ENCODE results near the gene MAPT. TPM values are rescaled to one million over a fixed set of nuclear protein-coding genes. Genes with fewer than 3 reads are reported as not detected.

The MAPT gene
- total RNA-seq, 1 experiment from 2014 or later, result 37.5 TPM

DNA sequence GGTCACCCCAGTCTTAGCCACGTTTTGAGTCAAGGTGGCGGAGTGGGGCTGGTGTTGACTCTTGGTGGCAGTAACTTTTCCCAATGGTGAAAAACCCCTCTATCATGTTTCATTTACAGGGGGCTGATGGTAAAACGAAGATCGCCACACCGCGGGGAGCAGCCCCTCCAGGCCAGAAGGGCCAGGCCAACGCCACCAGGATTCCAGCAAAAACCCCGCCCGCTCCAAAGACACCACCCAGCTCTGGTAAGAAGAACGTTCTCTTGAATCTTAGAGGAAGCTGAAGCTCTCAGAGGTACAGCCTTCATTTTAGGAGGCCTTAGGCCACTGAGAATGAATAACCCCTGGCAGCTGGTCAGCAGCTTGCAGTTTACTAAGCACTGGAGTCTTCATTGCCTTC is 97.0 kb downstream of the MAPT start:
- no peak for TF ChIP-seq SIN3A (IDR thresholded peaks at IDR 0.05; ENCODE audit: low read depth)
- TF ChIP-seq ZNF274 (IDR thresholded peaks at IDR 0.05; ENCODE audit: low read depth, low read length), result no peak
- no peak for TF ChIP-seq CBX3 (IDR thresholded peaks at IDR 0.05; ENCODE audit: low read depth)
- TF ChIP-seq SRF (IDR thresholded peaks at IDR 0.05; ENCODE audit: low read depth), result no peak
- TF ChIP-seq EGR1 (IDR thresholded peaks at IDR 0.05; ENCODE audit: low read depth), result no peak
- no peak for TF ChIP-seq FOSL1 (IDR thresholded peaks at IDR 0.05; ENCODE audit: low read depth)
- H3K79me2 ChIP-seq (ENCODE audit: insufficient read depth, low read length), result no peaks in the 10 kb centered on the region
- H3K27me3 ChIP-seq (ENCODE audit: insufficient read depth, low read length), result no peaks in the 10 kb centered on the region
- intact Hi-C loops (cut with micrococcal nuclease), result no loop called here
- no peaks in the 10 kb centered on the region for H3K9me2 ChIP-seq (ENCODE audit: insufficient read depth)
- H3K27ac ChIP-seq (ENCODE audit: low read depth, low read length), result no peak overlapping the region
- H3K4me2 ChIP-seq (ENCODE audit: low read length), result no peak overlapping the region
- no peak overlapping the region for H3K9ac ChIP-seq (ENCODE audit: low read length)
- CTCF ChIA-PET, result interaction anchor here (1.0 kb wide), 1 partner anchor 10 kb away, joined by 5 read pairs; no protein-coding TSS in a partner anchor
- H3K36me3 ChIP-seq (ENCODE audit: control insufficient read depth in 1 of 2, insufficient read depth in 2 of 2, low read length in 2 of 2), result no peaks in the 10 kb centered on the region
- no peaks in the 10 kb centered on the region for H3K4me1 ChIP-seq (ENCODE audit: control insufficient read depth in 1 of 2, insufficient read depth in 2 of 2, low read length in 2 of 2)
- no TSS peak for BruUV-seq (replicated peaks)
- RAD21 ChIA-PET (ENCODE audit: low non-redundant PET in 1 of 2, low total read pairs in 2 of 2, uncharacterized antibody in 2 of 2, unreplicated experiment in 2 of 2), result no interaction called here
- ATAC-seq (no peak), DNase-seq (ENCODE audit: low read depth, low spot score) (no peak)
- H4K20me1 ChIP-seq (ENCODE audit: insufficient read depth), result no peaks in the 10 kb centered on the region
- H3K4me3 ChIP-seq (replicated peaks in 1 of 2; ENCODE audit: low read depth in 1 of 2, low read length in 2 of 2), result no peak overlapping the region
- POLR2A ChIA-PET, result no interaction called here
- no peak overlapping the region for H2AFZ ChIP-seq (ENCODE audit: low read depth, low read length, poor library complexity, severe bottlenecking)
- H3K9me3 ChIP-seq (ENCODE audit: control insufficient read depth in 1 of 2, insufficient read depth in 1 of 2, low read depth in 1 of 2, low read length in 2 of 2), result no peaks in the 10 kb centered on the region

DNA sequence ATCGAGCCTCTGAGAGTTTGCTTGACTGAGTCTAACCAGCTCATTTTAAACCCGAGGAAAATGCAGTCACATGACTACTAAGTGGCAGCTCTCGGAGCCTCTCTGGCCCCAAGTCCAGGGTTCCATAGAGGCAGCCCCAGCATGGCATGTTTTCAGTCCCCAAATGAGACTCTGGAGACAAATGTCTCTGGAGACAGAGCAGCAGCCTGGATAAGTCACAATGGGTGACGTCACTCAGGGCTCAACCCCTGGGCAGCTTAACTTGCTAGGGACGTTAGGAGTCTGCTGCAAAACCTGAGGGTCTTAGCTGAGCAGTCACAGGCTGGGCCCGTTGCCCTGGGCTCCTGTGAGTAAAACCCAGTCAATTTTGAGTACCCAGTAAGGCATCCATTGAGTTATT is 97.8 kb downstream of the MAPT start:
- Histone ChIP-seq H3K79me2 (ENCODE audit: insufficient read depth, low read length) (no peaks in the 10 kb centered on the region), H3K9me2 (ENCODE audit: insufficient read depth) (no peaks in the 10 kb centered on the region), H3K27ac (ENCODE audit: low read depth, low read length) (no peak overlapping the region), H3K4me2 (ENCODE audit: low read length) (no peak overlapping the region), H3K36me3 (ENCODE audit: control insufficient read depth in 1 of 2, insufficient read depth in 2 of 2, low read length in 2 of 2) (no peaks in the 10 kb centered on the region), H3K4me3 (replicated peaks in 1 of 2; ENCODE audit: low read depth in 1 of 2, low read length in 2 of 2) (no peak overlapping the region), H3K9me3 (ENCODE audit: control insufficient read depth in 1 of 2, insufficient read depth in 1 of 2, low read depth in 1 of 2, low read length in 2 of 2) (no peaks in the 10 kb centered on the region), H3K4me1 (ENCODE audit: control insufficient read depth in 1 of 2, insufficient read depth in 2 of 2, low read length in 2 of 2) (no peaks in the 10 kb centered on the region), H3K9ac (ENCODE audit: low read length) (no peak overlapping the region), H2AFZ (ENCODE audit: low read depth, low read length, poor library complexity, severe bottlenecking) (no peak overlapping the region), H4K20me1 (ENCODE audit: insufficient read depth) (no peaks in the 10 kb centered on the region), H3K27me3 (ENCODE audit: insufficient read depth, low read length) (no peaks in the 10 kb centered on the region)
- no peak for ATAC-seq
- ChIA-PET RAD21 (ENCODE audit: low non-redundant PET in 1 of 2, low total read pairs in 2 of 2, uncharacterized antibody in 2 of 2, unreplicated experiment in 2 of 2) (no interaction called here), POLR2A (no interaction called here), CTCF (no interaction called here)
- no peak for DNase-seq (ENCODE audit: low read depth, low spot score)
- intact Hi-C loops (cut with micrococcal nuclease), result no loop called here
- BruUV-seq (replicated peaks), result no TSS peak
- TF ChIP-seq CEBPB (IDR thresholded peaks at IDR 0.05; ENCODE audit: low read depth), result no peak
- no peak for TF ChIP-seq POLR2AphosphoS5 (IDR thresholded peaks at IDR 0.05; ENCODE audit: low read depth, low read length)
- TF ChIP-seq SIN3A (IDR thresholded peaks at IDR 0.05; ENCODE audit: low read depth), result no peak
- TF ChIP-seq, protein P1, sequence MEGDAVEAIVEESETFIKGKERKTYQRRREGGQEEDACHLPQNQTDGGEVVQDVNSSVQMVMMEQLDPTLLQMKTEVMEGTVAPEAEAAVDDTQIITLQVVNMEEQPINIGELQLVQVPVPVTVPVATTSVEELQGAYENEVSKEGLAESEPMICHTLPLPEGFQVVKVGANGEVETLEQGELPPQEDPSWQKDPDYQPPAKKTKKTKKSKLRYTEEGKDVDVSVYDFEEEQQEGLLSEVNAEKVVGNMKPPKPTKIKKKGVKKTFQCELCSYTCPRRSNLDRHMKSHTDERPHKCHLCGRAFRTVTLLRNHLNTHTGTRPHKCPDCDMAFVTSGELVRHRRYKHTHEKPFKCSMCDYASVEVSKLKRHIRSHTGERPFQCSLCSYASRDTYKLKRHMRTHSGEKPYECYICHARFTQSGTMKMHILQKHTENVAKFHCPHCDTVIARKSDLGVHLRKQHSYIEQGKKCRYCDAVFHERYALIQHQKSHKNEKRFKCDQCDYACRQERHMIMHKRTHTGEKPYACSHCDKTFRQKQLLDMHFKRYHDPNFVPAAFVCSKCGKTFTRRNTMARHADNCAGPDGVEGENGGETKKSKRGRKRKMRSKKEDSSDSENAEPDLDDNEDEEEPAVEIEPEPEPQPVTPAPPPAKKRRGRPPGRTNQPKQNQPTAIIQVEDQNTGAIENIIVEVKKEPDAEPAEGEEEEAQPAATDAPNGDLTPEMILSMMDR (IDR thresholded peaks at IDR 0.05 in 2 of 3, conservative IDR thresholded peaks at IDR 0.05 in 1 of 3; ENCODE audit: borderline replicate concordance in 1 of 3, insufficient read depth in 1 of 3, low read depth in 2 of 3, low read length in 2 of 3), result no peak
- no peak for TF ChIP-seq YY1 (IDR thresholded peaks at IDR 0.05; ENCODE audit: extremely low read depth, insufficient replicate concordance, low read depth, low read length)
- TF ChIP-seq, protein P2, sequence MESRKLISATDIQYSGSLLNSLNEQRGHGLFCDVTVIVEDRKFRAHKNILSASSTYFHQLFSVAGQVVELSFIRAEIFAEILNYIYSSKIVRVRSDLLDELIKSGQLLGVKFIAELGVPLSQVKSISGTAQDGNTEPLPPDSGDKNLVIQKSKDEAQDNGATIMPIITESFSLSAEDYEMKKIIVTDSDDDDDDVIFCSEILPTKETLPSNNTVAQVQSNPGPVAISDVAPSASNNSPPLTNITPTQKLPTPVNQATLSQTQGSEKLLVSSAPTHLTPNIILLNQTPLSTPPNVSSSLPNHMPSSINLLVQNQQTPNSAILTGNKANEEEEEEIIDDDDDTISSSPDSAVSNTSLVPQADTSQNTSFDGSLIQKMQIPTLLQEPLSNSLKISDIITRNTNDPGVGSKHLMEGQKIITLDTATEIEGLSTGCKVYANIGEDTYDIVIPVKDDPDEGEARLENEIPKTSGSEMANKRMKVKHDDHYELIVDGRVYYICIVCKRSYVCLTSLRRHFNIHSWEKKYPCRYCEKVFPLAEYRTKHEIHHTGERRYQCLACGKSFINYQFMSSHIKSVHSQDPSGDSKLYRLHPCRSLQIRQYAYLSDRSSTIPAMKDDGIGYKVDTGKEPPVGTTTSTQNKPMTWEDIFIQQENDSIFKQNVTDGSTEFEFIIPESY (IDR thresholded peaks at IDR 0.05; ENCODE audit: extremely low read depth, insufficient replicate concordance, low read length), result no peak
- TF ChIP-seq SRF (IDR thresholded peaks at IDR 0.05; ENCODE audit: low read depth), result no peak
- TF ChIP-seq, protein P3, sequence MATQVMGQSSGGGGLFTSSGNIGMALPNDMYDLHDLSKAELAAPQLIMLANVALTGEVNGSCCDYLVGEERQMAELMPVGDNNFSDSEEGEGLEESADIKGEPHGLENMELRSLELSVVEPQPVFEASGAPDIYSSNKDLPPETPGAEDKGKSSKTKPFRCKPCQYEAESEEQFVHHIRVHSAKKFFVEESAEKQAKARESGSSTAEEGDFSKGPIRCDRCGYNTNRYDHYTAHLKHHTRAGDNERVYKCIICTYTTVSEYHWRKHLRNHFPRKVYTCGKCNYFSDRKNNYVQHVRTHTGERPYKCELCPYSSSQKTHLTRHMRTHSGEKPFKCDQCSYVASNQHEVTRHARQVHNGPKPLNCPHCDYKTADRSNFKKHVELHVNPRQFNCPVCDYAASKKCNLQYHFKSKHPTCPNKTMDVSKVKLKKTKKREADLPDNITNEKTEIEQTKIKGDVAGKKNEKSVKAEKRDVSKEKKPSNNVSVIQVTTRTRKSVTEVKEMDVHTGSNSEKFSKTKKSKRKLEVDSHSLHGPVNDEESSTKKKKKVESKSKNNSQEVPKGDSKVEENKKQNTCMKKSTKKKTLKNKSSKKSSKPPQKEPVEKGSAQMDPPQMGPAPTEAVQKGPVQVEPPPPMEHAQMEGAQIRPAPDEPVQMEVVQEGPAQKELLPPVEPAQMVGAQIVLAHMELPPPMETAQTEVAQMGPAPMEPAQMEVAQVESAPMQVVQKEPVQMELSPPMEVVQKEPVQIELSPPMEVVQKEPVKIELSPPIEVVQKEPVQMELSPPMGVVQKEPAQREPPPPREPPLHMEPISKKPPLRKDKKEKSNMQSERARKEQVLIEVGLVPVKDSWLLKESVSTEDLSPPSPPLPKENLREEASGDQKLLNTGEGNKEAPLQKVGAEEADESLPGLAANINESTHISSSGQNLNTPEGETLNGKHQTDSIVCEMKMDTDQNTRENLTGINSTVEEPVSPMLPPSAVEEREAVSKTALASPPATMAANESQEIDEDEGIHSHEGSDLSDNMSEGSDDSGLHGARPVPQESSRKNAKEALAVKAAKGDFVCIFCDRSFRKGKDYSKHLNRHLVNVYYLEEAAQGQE (IDR thresholded peaks at IDR 0.05; ENCODE audit: low read depth), result no peak
- no peak for TF ChIP-seq POLR2A (IDR thresholded peaks at IDR 0.05; ENCODE audit: borderline replicate concordance, extremely low read depth, insufficient read depth, insufficient read length)
- no peak for TF ChIP-seq FOSL1 (IDR thresholded peaks at IDR 0.05; ENCODE audit: low read depth)
- TF ChIP-seq CBX3 (IDR thresholded peaks at IDR 0.05; ENCODE audit: low read depth), result no peak

All from HCT116 (cell line).